Erythroblast (primary cell): Measurements from ENCODE around the gene SNPH.

Source experiments
- GATA1 ChIP-seq: IDR thresholded peaks from 2 replicates; pipeline ENCODE4 v1.6.1; 2011; ENCODE audit warnings: low read depth, mild to moderate bottlenecking, control low read depth, low read length, moderate library complexity
- POLR2A ChIP-seq: IDR thresholded peaks from 2 replicates; pipeline ENCODE4 v1.6.1; 2011; ENCODE audit warnings: mild to moderate bottlenecking, low read length

DNA sequence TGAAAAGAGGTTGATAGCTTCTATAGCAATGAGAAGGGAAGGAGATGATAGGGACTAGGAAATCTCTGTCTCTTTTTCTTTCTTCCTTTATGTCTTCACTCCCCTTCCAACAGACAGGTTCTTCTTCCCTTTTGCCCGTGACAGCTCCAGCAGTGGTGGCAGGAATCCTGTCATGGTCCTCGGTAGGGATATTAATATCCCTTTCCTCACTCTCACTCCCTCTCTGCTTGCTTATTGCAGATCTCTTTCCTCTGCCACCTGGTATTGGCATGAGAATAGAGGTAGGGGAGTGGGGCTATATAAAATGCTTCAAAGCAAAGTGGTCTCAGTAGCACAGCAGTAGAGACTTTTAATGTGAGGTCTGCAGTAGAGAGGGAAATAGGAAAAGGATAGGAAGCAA, 20.5 kb upstream of the SNPH start:
- TF ChIP-seq POLR2A = no peak
- TF ChIP-seq GATA1 = no peak
